ENCODE data around the gene ILKAP.

GRCh38 chr2:238134393-238134785 lies 69.1 kb downstream of the ILKAP start:
- TF ChIP-seq CTCF (IDR thresholded peaks at IDR 0.05; ENCODE audit: borderline replicate concordance, extremely low read depth, low read length, poor library complexity, severe bottlenecking) = no peak
- no peak for TF ChIP-seq EZH2 (IDR thresholded peaks at IDR 0.05; ENCODE audit: borderline replicate concordance, low read depth, low read length, severe bottlenecking)

All from DND-41 (cell line).